ENCODE data around the gene ANAPC5.

ANAPC5 gene

DNA sequence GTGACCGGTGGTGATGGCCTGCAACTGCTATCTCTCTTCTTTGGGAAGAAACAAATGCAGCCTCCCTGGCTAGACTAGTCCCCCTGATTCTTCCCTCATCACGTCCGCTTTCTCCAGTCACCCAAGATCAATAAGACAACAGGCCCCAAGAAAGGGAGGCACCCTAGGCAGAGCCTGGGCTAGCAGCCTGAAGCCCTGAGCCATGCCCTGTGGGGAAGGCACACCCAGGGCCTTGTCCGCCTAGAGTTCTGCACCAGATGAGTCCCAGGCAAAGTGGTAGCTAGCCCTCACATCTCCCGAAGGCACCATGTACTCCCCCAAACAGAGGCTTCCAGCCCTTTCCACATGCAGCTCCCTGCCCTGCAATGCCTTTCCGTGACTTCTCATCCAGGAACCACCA is 90.8 kb downstream of the ANAPC5 start:
- no peak for DNase-seq

DNA sequence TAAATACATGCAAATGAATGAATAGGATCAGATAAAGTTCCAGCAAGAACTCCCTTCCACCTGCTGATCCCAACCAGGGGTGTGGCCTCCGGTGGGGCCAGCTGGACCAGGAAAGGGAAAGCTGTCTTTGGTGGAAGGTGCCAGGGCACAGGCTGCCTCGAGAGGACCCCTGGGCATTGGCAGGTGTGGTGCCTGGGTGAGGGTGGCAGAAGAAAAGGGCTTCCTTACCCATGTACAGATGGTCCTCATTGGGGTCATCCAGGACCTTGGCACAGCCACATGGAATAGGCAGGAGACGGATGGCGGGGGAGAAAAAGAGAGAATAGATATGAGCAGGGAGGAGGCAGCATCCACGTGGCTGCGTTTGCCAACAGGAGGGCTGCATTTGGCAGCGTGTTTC is 92.1 kb downstream of the ANAPC5 start:
- DNase-seq, result no peak

DNA sequence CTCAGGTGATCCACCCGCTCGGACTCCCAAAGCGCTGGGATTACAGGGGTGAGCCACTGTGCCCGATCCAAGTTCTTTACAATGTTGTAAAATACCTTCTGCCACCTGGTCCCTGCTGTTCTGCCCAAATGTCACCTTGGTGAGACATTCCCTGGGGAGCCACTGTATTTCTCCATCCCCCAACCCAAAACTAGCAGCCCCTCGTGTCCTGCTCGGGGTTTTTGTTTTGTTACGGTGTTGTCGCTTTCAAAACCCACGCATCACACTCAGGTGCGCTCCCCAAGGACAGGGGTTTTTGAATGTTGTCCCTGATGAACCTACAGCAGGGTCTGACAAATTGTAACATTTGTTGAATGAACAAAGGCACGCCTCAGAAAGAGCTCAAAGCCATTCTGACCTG is 93.1 kb downstream of the ANAPC5 start:
- DNase-seq, result no peak
